OCI-LY1 (cell line): Measurements from ENCODE around the gene HYDIN.

ENCODE experiments used
- EZH2 ChIP-seq: fragments of 200-600 bp; sonication (generic), shearing (Covaris generic); IDR thresholded peaks from 2 replicates; pipeline ENCODE4 v1.8.0; 2017; ENCODE audit warnings: borderline replicate concordance, mixed run types, mild to moderate bottlenecking, antibody characterized with exemption, low read length, moderate library complexity, mixed read lengths
- TF ChIP-seq, protein P1 (sequence below): fragments of 200-600 bp; sonication (generic), shearing (Covaris generic); IDR thresholded peaks from 2 replicates; pipeline ENCODE4 v1.5.1; 2017; ENCODE audit warnings: mild to moderate bottlenecking, antibody characterized with exemption, low read length, moderate library complexity, mixed read lengths

DNA sequence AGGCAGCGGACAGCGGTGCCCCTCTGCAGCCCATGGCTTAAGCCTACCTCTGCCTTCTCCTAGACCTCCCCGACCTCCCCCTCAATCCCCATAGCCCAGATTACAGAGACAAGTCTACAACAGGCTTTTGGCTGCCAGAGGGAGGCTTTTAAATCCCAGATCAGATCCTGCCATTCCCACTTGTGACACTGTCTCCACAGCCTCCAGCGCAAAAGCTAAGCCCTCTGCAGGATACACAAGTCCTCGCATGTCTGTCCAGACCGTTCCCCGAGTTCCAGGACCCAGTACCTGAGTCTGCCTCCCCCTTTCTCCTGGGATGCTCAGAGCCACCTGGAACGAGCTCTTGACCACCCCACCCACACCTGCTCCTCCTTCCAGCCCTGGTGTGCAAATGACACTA, 460.8 kb downstream of the HYDIN start:
- TF ChIP-seq, protein P1, sequence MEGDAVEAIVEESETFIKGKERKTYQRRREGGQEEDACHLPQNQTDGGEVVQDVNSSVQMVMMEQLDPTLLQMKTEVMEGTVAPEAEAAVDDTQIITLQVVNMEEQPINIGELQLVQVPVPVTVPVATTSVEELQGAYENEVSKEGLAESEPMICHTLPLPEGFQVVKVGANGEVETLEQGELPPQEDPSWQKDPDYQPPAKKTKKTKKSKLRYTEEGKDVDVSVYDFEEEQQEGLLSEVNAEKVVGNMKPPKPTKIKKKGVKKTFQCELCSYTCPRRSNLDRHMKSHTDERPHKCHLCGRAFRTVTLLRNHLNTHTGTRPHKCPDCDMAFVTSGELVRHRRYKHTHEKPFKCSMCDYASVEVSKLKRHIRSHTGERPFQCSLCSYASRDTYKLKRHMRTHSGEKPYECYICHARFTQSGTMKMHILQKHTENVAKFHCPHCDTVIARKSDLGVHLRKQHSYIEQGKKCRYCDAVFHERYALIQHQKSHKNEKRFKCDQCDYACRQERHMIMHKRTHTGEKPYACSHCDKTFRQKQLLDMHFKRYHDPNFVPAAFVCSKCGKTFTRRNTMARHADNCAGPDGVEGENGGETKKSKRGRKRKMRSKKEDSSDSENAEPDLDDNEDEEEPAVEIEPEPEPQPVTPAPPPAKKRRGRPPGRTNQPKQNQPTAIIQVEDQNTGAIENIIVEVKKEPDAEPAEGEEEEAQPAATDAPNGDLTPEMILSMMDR = no peak
- no peak for TF ChIP-seq EZH2
